ENCODE measurements around the gene PACC1.
A peak's percentile ranks its signal among the peaks of the same experiment; 100 is the strongest.

PACC1 gene

GRCh38 chr1:212437179-212437798, 22.6 kb upstream of the PACC1 start:
- no peak for FAIRE-seq

GRCh38 chr1:212434992-212435391, 20.3 kb upstream of the PACC1 start:
- FAIRE-seq = no peak

- no peak for FAIRE-seq
These were observed 19.1 kb upstream of the PACC1 start for GRCh38 chr1:212433577-212434462.

GRCh38 chr1:212432661-212433576, 18.2 kb upstream of the PACC1 start, which contains the start of gene NENF:
Gene NENF (plus strand): TSS chr1:212432920. CDS start chr1:212432944, 24 bp downstream.
- no peak for FAIRE-seq

GRCh38 chr1:212432272-212432660, 17.6 kb upstream of the PACC1 start:
- no peak for FAIRE-seq

- no peak for FAIRE-seq
These were observed 17.0 kb upstream of the PACC1 start for GRCh38 chr1:212431644-212432043.

- FAIRE-seq = no peak
These were observed 16.3 kb upstream of the PACC1 start for GRCh38 chr1:212430955-212431394.

GRCh38 chr1:212430416-212430815, 15.7 kb upstream of the PACC1 start:
- FAIRE-seq = no peak

GRCh38 chr1:212428496-212428895, 13.8 kb upstream of the PACC1 start:
- FAIRE-seq = no peak

GRCh38 chr1:212423879-212424278, 9.2 kb upstream of the PACC1 start:
- FAIRE-seq = no peak

GRCh38 chr1:212421165-212421564, 6.5 kb upstream of the PACC1 start:
- no peak for FAIRE-seq

- FAIRE-seq = no peak
These were observed 588 bp upstream of the PACC1 start for GRCh38 chr1:212415107-212415841.

- no peak for FAIRE-seq
These were observed 771 bp downstream of the PACC1 start for GRCh38 chr1:212413902-212414327.

GRCh38 chr1:212412374-212412773, 2.3 kb downstream of the PACC1 start:
- no peak for FAIRE-seq

GRCh38 chr1:212410231-212410820, 4.4 kb downstream of the PACC1 start:
- FAIRE-seq = no peak

GRCh38 chr1:212402666-212403321, 11.9 kb downstream of the PACC1 start:
- no peak for FAIRE-seq

GRCh38 chr1:212401838-212402582, 12.7 kb downstream of the PACC1 start:
- FAIRE-seq = no peak

GRCh38 chr1:212401042-212401441, 13.6 kb downstream of the PACC1 start:
- no peak for FAIRE-seq

GRCh38 chr1:212397171-212397570, 17.5 kb downstream of the PACC1 start:
- no peak for FAIRE-seq

GRCh38 chr1:212396638-212397037, 18.0 kb downstream of the PACC1 start:
- peak; percentile 89 for FAIRE-seq
